Coronary artery (tissue), 2 donors: ENCODE results near the gene TECPR1.

Experiments
- DNase-seq: peaks from one replicate; pipeline ENCODE4 v3.0.0-alpha.2; 2017; ENCODE audit warnings: low spot score
- H3K27ac ChIP-seq, 2 donors: fragments of 200-600 bp; sonication (generic); one replicate each; pipeline ENCODE4 v1.5.1; 2016 to 2019
- H3K4me3 ChIP-seq: fragments of 200-600 bp; sonication (generic); 2 replicates; pipeline ENCODE4 v1.5.1; 2016; ENCODE audit warnings: mild to moderate bottlenecking, moderate library complexity
- CTCF ChIP-seq: fragments of 200-600 bp; sonication (generic); IDR thresholded peaks from one replicate; pipeline ENCODE4 v1.5.1; 2019; ENCODE audit warnings: antibody characterized with exemption

TECPR1 gene

GRCh38 chr7:98200364-98200763 lies 51.7 kb downstream of the TECPR1 start:
- H3K4me3 ChIP-seq, result no peak overlapping the region
- no peak overlapping the region for H3K27ac ChIP-seq
- no peak for TF ChIP-seq CTCF
- DNase-seq, result no peak

DNA sequence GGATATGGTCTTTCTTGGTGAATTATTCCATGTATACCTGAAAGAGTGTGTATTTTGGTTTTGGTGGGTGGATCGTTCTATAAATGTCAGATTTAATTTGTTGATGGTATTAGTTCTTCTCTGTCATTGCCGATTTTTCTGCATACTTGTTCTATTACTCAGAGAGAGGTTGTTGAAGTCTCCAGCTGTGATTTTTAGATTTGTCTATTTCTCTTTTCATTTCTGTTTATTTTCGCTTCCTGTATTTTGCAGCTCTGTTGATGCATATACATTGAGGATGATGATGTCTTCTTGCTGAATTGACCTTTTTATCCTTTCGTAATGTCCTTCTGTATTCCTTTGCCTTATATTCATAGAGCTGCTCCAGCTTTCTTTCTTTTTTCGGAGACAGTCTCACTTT lies 52.9 kb downstream of the TECPR1 start:
- no peak for TF ChIP-seq CTCF
- no peak for DNase-seq
- no peak overlapping the region for H3K27ac ChIP-seq
- H3K4me3 ChIP-seq, result no peak overlapping the region

DNA sequence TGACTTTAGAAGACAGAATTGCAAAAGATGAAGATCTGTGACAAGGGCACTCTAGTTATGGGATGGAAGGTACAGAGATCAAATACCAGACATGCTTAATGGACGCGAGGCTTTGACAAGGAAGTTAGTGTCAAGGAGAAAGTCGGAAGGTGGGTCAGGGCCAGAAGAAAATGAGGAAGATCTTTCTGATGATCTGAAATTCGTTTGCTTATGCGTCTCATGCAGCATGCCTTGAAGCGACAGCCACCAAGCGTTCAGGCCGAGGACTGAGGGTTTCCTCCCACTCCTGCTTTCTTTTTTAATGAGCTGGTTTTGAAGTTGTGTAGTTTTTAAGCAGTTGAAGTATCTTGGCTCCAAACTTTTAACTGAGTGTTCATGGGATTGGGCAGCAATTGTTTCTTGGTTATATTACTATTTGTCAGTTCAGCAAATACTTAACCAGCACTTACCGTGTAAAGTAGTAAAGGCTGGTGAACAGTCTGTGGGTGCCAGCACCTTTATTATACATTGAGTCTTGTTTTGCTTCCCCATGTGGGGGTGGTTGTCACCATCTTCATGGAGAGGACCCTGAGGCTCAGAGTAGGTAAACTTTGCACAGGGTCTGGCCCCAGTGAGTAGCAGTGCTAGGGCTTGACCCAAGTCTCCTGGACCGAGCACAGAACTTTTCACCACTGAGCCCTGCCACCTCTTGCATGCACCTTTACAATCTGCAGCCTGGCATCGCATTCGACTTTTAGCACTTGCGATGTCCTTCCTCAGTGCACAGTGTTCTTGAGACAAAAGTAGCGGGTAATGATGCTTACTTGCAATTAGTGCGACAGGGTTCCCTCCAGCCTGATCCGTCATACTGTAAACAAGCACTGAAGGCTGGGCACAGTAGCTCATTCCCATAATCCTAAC lies 55.1 kb downstream of the TECPR1 start:
- H3K4me3 ChIP-seq, result no peak overlapping the region
- H3K27ac ChIP-seq, result no peak overlapping the region
- no peak for DNase-seq
- TF ChIP-seq CTCF, result no peak

- no peak overlapping the region for H3K4me3 ChIP-seq
- H3K27ac ChIP-seq, result no peak overlapping the region
- TF ChIP-seq CTCF, result no peak
- DNase-seq, result peak; percentile 58
These were observed 57.2 kb downstream of the TECPR1 start for GRCh38 chr7:98194672-98195457.

- Histone ChIP-seq H3K4me3 (no peak overlapping the region), H3K27ac (no peak overlapping the region)
- no peak for DNase-seq
- no peak for TF ChIP-seq CTCF
These were observed 57.8 kb downstream of the TECPR1 start for GRCh38 chr7:98194186-98194585.

GRCh38 chr7:98193474-98194180 lies 58.4 kb downstream of the TECPR1 start:
- Histone ChIP-seq H3K4me3 (no peak overlapping the region), H3K27ac (no peak overlapping the region)
- no peak for TF ChIP-seq CTCF
- DNase-seq, result peak; percentile 57
